Prostate gland (tissue), 2 donors: ENCODE data around the gene CRTC1.

Experiments
- CTCF ChIP-seq, 4 experiments: fragments of 200-600 bp in 2 of 4; fragments of 450-650 bp in 2 of 4; sonication (generic) in 2 of 4; IDR thresholded peaks; 1 replicate in 3 of 4; 2 replicates in 1 of 4; pipeline ENCODE4 v1.5.1; 2016 to 2019; ENCODE audit warnings: antibody characterized with exemption in 4 of 4, mild to moderate bottlenecking in 2 of 4, moderate library complexity in 2 of 4
- POLR2A ChIP-seq: fragments of 450-650 bp; IDR thresholded peaks from one replicate; pipeline ENCODE4 v1.6.1; 2016; ENCODE audit warnings: antibody characterized with exemption, mild to moderate bottlenecking
- POLR2AphosphoS5 ChIP-seq: sonication (generic); formaldehyde crosslinking; IDR thresholded peaks from one replicate; pipeline ENCODE4 v1.6.1; 2017; ENCODE audit warnings: antibody characterized with exemption

- TF ChIP-seq CTCF (IDR thresholded peaks at IDR 0.05): no peak
- TF ChIP-seq POLR2AphosphoS5: no peak
- TF ChIP-seq POLR2A: no peak
Measured at GRCh38 chr19:18648973-18649315, 34.5 kb upstream of the CRTC1 start.
